Measurements from ENCODE around the gene SOX11.

SOX11 gene

DNA sequence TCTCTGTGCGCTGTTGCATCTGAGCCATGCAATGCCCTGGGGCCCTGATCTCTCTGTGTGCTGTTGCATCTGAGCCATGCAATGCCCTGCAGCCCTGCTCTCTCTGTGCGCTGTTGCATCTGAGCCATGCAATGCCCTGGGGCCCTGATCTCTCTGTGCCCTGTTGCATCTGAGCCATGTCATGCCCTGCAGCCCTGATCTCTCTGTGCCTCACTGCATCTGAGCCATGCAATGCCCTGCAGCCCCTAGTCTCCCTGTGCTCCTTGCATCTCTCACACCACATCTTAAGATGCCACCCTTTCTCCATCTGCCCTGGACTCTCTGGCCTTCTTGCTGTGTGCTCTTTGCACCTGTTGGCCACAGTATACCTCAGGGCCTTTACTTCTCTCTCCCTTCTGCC, 56.2 kb downstream of the SOX11 start:
- H4K20me1 ChIP-seq (ENCODE audit: insufficient read depth, low read length): no peaks in the 10 kb centered on the region
- H3K4me3 ChIP-seq (ENCODE audit: low read depth, low read length, poor library complexity, severe bottlenecking): no peak overlapping the region
- H3F3A ChIP-seq (ENCODE audit: insufficient read depth, low read length): no peaks in the 10 kb centered on the region
- H3K9me3 ChIP-seq (ENCODE audit: low read length): no peaks in the 10 kb centered on the region
- no peaks in the 10 kb centered on the region for H3K9me2 ChIP-seq (ENCODE audit: low read depth, low read length)
- no peaks in the 10 kb centered on the region for H3K27me3 ChIP-seq (ENCODE audit: insufficient read depth, low read length)
- no peaks in the 10 kb centered on the region for H3K79me2 ChIP-seq (ENCODE audit: insufficient read depth, low read length)
- H3K27ac ChIP-seq (ENCODE audit: low read depth, low read length, poor library complexity, severe bottlenecking): no peak overlapping the region
- H3K36me3 ChIP-seq (ENCODE audit: insufficient read depth, low read length): no peaks in the 10 kb centered on the region
- TF ChIP-seq, protein P1, sequence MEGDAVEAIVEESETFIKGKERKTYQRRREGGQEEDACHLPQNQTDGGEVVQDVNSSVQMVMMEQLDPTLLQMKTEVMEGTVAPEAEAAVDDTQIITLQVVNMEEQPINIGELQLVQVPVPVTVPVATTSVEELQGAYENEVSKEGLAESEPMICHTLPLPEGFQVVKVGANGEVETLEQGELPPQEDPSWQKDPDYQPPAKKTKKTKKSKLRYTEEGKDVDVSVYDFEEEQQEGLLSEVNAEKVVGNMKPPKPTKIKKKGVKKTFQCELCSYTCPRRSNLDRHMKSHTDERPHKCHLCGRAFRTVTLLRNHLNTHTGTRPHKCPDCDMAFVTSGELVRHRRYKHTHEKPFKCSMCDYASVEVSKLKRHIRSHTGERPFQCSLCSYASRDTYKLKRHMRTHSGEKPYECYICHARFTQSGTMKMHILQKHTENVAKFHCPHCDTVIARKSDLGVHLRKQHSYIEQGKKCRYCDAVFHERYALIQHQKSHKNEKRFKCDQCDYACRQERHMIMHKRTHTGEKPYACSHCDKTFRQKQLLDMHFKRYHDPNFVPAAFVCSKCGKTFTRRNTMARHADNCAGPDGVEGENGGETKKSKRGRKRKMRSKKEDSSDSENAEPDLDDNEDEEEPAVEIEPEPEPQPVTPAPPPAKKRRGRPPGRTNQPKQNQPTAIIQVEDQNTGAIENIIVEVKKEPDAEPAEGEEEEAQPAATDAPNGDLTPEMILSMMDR (IDR thresholded peaks at IDR 0.05; ENCODE audit: low read length): no peak
- no peak overlapping the region for H2AFZ ChIP-seq (ENCODE audit: low read length)
- no peak overlapping the region for H3K9ac ChIP-seq (ENCODE audit: low read length)
- H3K4me1 ChIP-seq (ENCODE audit: insufficient read depth, low read length, severe bottlenecking): no peaks in the 10 kb centered on the region
- H3K4me2 ChIP-seq (ENCODE audit: low read length): no peak overlapping the region

- H3K4me1 ChIP-seq (ENCODE audit: insufficient read depth, low read length, severe bottlenecking): no peaks in the 10 kb centered on the region
- no peak overlapping the region for H3K9ac ChIP-seq (ENCODE audit: low read length)
- H3K9me2 ChIP-seq (ENCODE audit: low read depth, low read length): no peaks in the 10 kb centered on the region
- TF ChIP-seq EZH2 (IDR thresholded peaks at IDR 0.05; ENCODE audit: borderline replicate concordance, low read length): no peak
- TF ChIP-seq, protein P1 (IDR thresholded peaks at IDR 0.05; ENCODE audit: low read length): no peak
- no peak overlapping the region for H2AFZ ChIP-seq (ENCODE audit: low read length)
- H3K4me2 ChIP-seq (ENCODE audit: low read length): no peak overlapping the region
- no peak overlapping the region for H3K4me3 ChIP-seq (ENCODE audit: low read depth, low read length, poor library complexity, severe bottlenecking)
- H3F3A ChIP-seq (ENCODE audit: insufficient read depth, low read length): no peaks in the 10 kb centered on the region
- no peak overlapping the region for H3K27ac ChIP-seq (ENCODE audit: low read depth, low read length, poor library complexity, severe bottlenecking)
- H3K27me3 ChIP-seq (ENCODE audit: insufficient read depth, low read length): no peaks in the 10 kb centered on the region
- H3K36me3 ChIP-seq (ENCODE audit: insufficient read depth, low read length): no peaks in the 10 kb centered on the region
- H3K79me2 ChIP-seq (ENCODE audit: insufficient read depth, low read length): no peaks in the 10 kb centered on the region
- no peaks in the 10 kb centered on the region for H3K9me3 ChIP-seq (ENCODE audit: low read length)
- H4K20me1 ChIP-seq (ENCODE audit: insufficient read depth, low read length): no peaks in the 10 kb centered on the region
These were observed 56.8 kb downstream of the SOX11 start for GRCh38 chr2:5748946-5749345.

- H3K27ac ChIP-seq (ENCODE audit: low read depth, low read length, poor library complexity, severe bottlenecking): no peak overlapping the region
- H3K27me3 ChIP-seq (ENCODE audit: insufficient read depth, low read length): no peaks in the 10 kb centered on the region
- TF ChIP-seq EZH2 (IDR thresholded peaks at IDR 0.05; ENCODE audit: borderline replicate concordance, low read length): no peak
- TF ChIP-seq, protein P1 (IDR thresholded peaks at IDR 0.05; ENCODE audit: low read length): no peak
- no peak overlapping the region for H2AFZ ChIP-seq (ENCODE audit: low read length)
- no peaks in the 10 kb centered on the region for H3F3A ChIP-seq (ENCODE audit: insufficient read depth, low read length)
- no peaks in the 10 kb centered on the region for H4K20me1 ChIP-seq (ENCODE audit: insufficient read depth, low read length)
- no peak overlapping the region for H3K4me3 ChIP-seq (ENCODE audit: low read depth, low read length, poor library complexity, severe bottlenecking)
- H3K9me3 ChIP-seq (ENCODE audit: low read length): no peaks in the 10 kb centered on the region
- H3K9ac ChIP-seq (ENCODE audit: low read length): no peak overlapping the region
- no peaks in the 10 kb centered on the region for H3K36me3 ChIP-seq (ENCODE audit: insufficient read depth, low read length)
- no peaks in the 10 kb centered on the region for H3K9me2 ChIP-seq (ENCODE audit: low read depth, low read length)
- H3K4me2 ChIP-seq (ENCODE audit: low read length): no peak overlapping the region
- no peaks in the 10 kb centered on the region for H3K79me2 ChIP-seq (ENCODE audit: insufficient read depth, low read length)
- H3K4me1 ChIP-seq (ENCODE audit: insufficient read depth, low read length, severe bottlenecking): no peaks in the 10 kb centered on the region
These were observed 57.2 kb downstream of the SOX11 start for GRCh38 chr2:5749347-5749746.
